ACC112 (cell line): ENCODE results near the gene CWC15.

Source experiments
- H2AFZ ChIP-seq: fragments of 200-600 bp; sonication (generic); one replicate; pipeline ENCODE4 v1.6.0; 2017; ENCODE audit warnings: antibody characterized with exemption, low read length; ENCODE audit not compliant: unreplicated experiment
- H3K27ac ChIP-seq: fragments of 200-600 bp; sonication (generic); 2 replicates; pipeline ENCODE4 v1.5.1; 2014; ENCODE audit warnings: low read depth, mild to moderate bottlenecking, antibody characterized with exemption, low read length, moderate library complexity
- H3K27me3 ChIP-seq: fragments of 200-600 bp; sonication (generic); 2 replicates; pipeline ENCODE4 v1.6.1; 2014; ENCODE audit warnings: mild to moderate bottlenecking, antibody characterized with exemption, low read length, moderate library complexity, mixed read lengths; ENCODE audit not compliant: insufficient read depth
- H3K36me3 ChIP-seq: fragments of 200-600 bp; sonication (generic); 2 replicates; pipeline ENCODE4 v1.6.1; 2016; ENCODE audit warnings: mild to moderate bottlenecking, antibody characterized with exemption, low read length, moderate library complexity, mixed read lengths; ENCODE audit not compliant: insufficient read depth
- H3K4me1 ChIP-seq: fragments of 200-600 bp; sonication (generic); one replicate; pipeline ENCODE4 v1.6.1; 2016; ENCODE audit warnings: low read length, mixed read lengths; ENCODE audit not compliant: insufficient read depth, unreplicated experiment, control insufficient read depth
- H3K4me3 ChIP-seq: fragments of 200-600 bp; sonication (generic); 2 replicates; pipeline ENCODE4 v1.5.1; 2014; ENCODE audit warnings: mild to moderate bottlenecking, low read depth, low read length
- H3K79me2 ChIP-seq: fragments of 200-600 bp; sonication (generic); one replicate; pipeline ENCODE4 v1.6.0; 2016; ENCODE audit warnings: low read length; ENCODE audit not compliant: control insufficient read depth, unreplicated experiment, insufficient read depth

The CWC15 gene

GRCh38 chr11:94988748-94989147 lies 15.4 kb upstream of the CWC15 start:
- Histone ChIP-seq H3K27me3 (no peaks in the 10 kb centered on the region), H3K79me2 (no peaks in the 10 kb centered on the region), H2AFZ (no peak overlapping the region), H3K4me3 (no peak overlapping the region), H3K36me3 (no peaks in the 10 kb centered on the region), H3K4me1 (no peaks in the 10 kb centered on the region), H3K27ac (no peak overlapping the region)

GRCh38 chr11:94987378-94987777 lies 14.0 kb upstream of the CWC15 start:
- no peak overlapping the region for H3K27ac ChIP-seq
- no peaks in the 10 kb centered on the region for H3K27me3 ChIP-seq
- H2AFZ ChIP-seq, result no peak overlapping the region
- no peaks in the 10 kb centered on the region for H3K79me2 ChIP-seq
- no peaks in the 10 kb centered on the region for H3K4me1 ChIP-seq
- no peaks in the 10 kb centered on the region for H3K36me3 ChIP-seq
- H3K4me3 ChIP-seq, result no peak overlapping the region

- Histone ChIP-seq H3K27me3 (no peaks in the 10 kb centered on the region), H3K27ac (no peak overlapping the region), H3K4me1 (peaks cover 10% of the 10 kb centered on the region), H3K36me3 (peaks cover 8% of the 10 kb centered on the region; the same call in 1 of the 2 replicates), H2AFZ (no peak overlapping the region), H3K79me2 (peaks cover 17% of the 10 kb centered on the region), H3K4me3 (no peak overlapping the region)
Observed at GRCh38 chr11:94975599-94975998, 2.2 kb upstream of the CWC15 start.

GRCh38 chr11:94974178-94974577 lies 822 bp upstream of the CWC15 start:
- H2AFZ ChIP-seq, result peak overlapping the region; percentile 96
- H3K27me3 ChIP-seq, result no peaks in the 10 kb centered on the region
- H3K4me1 ChIP-seq, result peaks cover 10% of the 10 kb centered on the region
- peaks cover 17% of the 10 kb centered on the region for H3K79me2 ChIP-seq
- peak overlapping the region; percentile 85 for H3K4me3 ChIP-seq
- peak overlapping the region; percentile 63 for H3K27ac ChIP-seq
- H3K36me3 ChIP-seq, result peaks cover 22% of the 10 kb centered on the region

GRCh38 chr11:94972700-94973098 lies 657 bp downstream of the CWC15 start:
- no peak overlapping the region for H3K27ac ChIP-seq
- no peak overlapping the region for H2AFZ ChIP-seq
- peaks cover 14% of the 10 kb centered on the region for H3K4me1 ChIP-seq
- H3K27me3 ChIP-seq, result no peaks in the 10 kb centered on the region
- peaks cover 34% of the 10 kb centered on the region for H3K36me3 ChIP-seq
- peaks cover 17% of the 10 kb centered on the region for H3K79me2 ChIP-seq
- H3K4me3 ChIP-seq, result peak overlapping the region; percentile 85

- H3K36me3 ChIP-seq, result peaks cover 57% of the 10 kb centered on the region
- H3K27me3 ChIP-seq, result no peaks in the 10 kb centered on the region
- peaks cover 14% of the 10 kb centered on the region for H3K4me1 ChIP-seq
- peaks cover 17% of the 10 kb centered on the region for H3K79me2 ChIP-seq
- H2AFZ ChIP-seq, result no peak overlapping the region
- H3K4me3 ChIP-seq, result no peak overlapping the region
- H3K27ac ChIP-seq, result no peak overlapping the region
Observed at GRCh38 chr11:94968334-94968958, 4.9 kb downstream of the CWC15 start.

- Histone ChIP-seq H3K27me3 (no peaks in the 10 kb centered on the region), H3K27ac (no peak overlapping the region), H3K4me1 (peaks cover 4% of the 10 kb centered on the region), H3K4me3 (no peak overlapping the region), H3K79me2 (no peaks in the 10 kb centered on the region), H3K36me3 (peaks cover 55% of the 10 kb centered on the region), H2AFZ (no peak overlapping the region)
Observed at GRCh38 chr11:94964934-94965333, 8.4 kb downstream of the CWC15 start.

- peaks cover 33% of the 10 kb centered on the region for H3K36me3 ChIP-seq
- H3K27ac ChIP-seq, result no peak overlapping the region
- H3K4me1 ChIP-seq, result peaks cover 11% of the 10 kb centered on the region
- no peak overlapping the region for H3K4me3 ChIP-seq
- no peaks in the 10 kb centered on the region for H3K27me3 ChIP-seq
- H3K79me2 ChIP-seq, result no peaks in the 10 kb centered on the region
- H2AFZ ChIP-seq, result no peak overlapping the region
Observed at GRCh38 chr11:94961255-94961654, 12.1 kb downstream of the CWC15 start.

- H3K4me3 ChIP-seq, result no peak overlapping the region
- H2AFZ ChIP-seq, result no peak overlapping the region
- H3K4me1 ChIP-seq, result peaks cover 11% of the 10 kb centered on the region
- no peaks in the 10 kb centered on the region for H3K27me3 ChIP-seq
- H3K36me3 ChIP-seq, result peaks cover 25% of the 10 kb centered on the region
- H3K27ac ChIP-seq, result no peak overlapping the region
- H3K79me2 ChIP-seq, result no peaks in the 10 kb centered on the region
Observed at GRCh38 chr11:94960488-94960887, 12.9 kb downstream of the CWC15 start.

GRCh38 chr11:94959179-94959578 lies 14.2 kb downstream of the CWC15 start:
- Histone ChIP-seq H3K79me2 (no peaks in the 10 kb centered on the region), H3K4me1 (peaks cover 11% of the 10 kb centered on the region), H3K36me3 (peaks cover 14% of the 10 kb centered on the region)

GRCh38 chr11:94958121-94958696 lies 15.1 kb downstream of the CWC15 start:
- Histone ChIP-seq H3K4me1 (peaks cover 11% of the 10 kb centered on the region), H3K27ac (peak overlapping the region; percentile 6; the same call in 1 of the 2 replicates), H3K27me3 (no peaks in the 10 kb centered on the region), H3K79me2 (no peaks in the 10 kb centered on the region), H2AFZ (no peak overlapping the region), H3K36me3 (peaks cover 10% of the 10 kb centered on the region), H3K4me3 (no peak overlapping the region)

More at GRCh38 chr11:94959179-94959578, 14.2 kb downstream of the CWC15 start:
- no peak overlapping the region for H3K4me3 ChIP-seq
- no peaks in the 10 kb centered on the region for H3K27me3 ChIP-seq
- no peak overlapping the region for H3K27ac ChIP-seq
- H2AFZ ChIP-seq, result no peak overlapping the region
